ENCODE measurements around the gene EGFL6.

DNA sequence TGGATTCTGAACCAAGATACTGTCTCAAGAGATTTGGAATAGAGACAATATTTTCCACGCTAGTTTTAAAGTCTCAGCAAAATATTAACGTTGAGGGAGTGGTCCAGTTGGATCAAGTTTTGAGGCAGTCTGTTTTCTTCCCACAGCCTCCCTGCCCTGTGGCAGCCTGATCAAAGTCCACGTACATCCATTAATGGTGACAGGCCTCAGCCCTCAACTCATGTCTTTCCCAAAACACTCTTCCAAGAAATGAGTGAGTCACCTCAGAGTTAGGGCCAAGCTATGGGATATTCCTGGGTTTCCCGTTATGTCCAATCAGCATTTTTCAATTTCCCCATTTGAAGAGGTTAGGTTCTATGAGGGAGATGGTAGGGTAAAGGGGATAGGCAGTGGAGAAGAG, 28.5 kb downstream of the EGFL6 start:
- TF ChIP-seq, protein P1, sequence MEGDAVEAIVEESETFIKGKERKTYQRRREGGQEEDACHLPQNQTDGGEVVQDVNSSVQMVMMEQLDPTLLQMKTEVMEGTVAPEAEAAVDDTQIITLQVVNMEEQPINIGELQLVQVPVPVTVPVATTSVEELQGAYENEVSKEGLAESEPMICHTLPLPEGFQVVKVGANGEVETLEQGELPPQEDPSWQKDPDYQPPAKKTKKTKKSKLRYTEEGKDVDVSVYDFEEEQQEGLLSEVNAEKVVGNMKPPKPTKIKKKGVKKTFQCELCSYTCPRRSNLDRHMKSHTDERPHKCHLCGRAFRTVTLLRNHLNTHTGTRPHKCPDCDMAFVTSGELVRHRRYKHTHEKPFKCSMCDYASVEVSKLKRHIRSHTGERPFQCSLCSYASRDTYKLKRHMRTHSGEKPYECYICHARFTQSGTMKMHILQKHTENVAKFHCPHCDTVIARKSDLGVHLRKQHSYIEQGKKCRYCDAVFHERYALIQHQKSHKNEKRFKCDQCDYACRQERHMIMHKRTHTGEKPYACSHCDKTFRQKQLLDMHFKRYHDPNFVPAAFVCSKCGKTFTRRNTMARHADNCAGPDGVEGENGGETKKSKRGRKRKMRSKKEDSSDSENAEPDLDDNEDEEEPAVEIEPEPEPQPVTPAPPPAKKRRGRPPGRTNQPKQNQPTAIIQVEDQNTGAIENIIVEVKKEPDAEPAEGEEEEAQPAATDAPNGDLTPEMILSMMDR (conservative IDR thresholded peaks at IDR 0.05; ENCODE audit: low read length) = no peak
- no peak for TF ChIP-seq EZH2phosphoT487 (IDR thresholded peaks at IDR 0.05; ENCODE audit: borderline replicate concordance, low read depth, low read length)

Measured in OCI-LY7 (cell line).